HG02588 (cell line): ENCODE data around the gene PHYH.

ENCODE experiments used
- ATAC-seq: cut with Tn5 transposase; IDR thresholded peaks from one replicate; pipeline ENCODE4 v1.9.1; 2021; ENCODE audit warnings: mild to moderate bottlenecking, moderate library complexity; ENCODE audit not compliant: unreplicated experiment

PHYH gene

DNA sequence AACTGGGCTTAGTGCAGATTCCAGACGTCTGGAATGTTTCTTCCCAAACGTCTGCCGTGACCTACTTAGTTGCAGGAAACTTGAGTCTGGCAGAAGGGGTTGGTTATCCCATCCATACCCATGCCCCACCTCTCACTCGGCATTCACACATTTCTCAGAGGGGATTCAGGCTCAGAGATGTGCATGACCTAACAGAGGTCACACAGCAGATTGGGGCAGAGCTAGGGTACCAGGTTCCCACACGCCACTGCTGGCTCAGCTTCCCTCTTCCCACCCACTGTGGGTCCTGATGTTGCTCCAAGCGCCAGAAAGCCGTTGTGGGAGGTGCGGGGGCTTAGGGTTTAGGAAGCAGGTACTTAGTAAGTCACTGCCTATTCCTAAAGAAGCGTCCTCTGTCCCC lies 68.7 kb downstream of the PHYH start:
- no peak for ATAC-seq
